ENCODE data around the gene CCNL2.
A peak's percentile ranks its signal among the peaks of the same experiment; 100 is the strongest.
"Not testable (repeated sequence)": the region's sequence is repeated elsewhere in the genome, so short reads cannot be mapped to it uniquely, and the experiment has no call there.

CCNL2 gene

DNA sequence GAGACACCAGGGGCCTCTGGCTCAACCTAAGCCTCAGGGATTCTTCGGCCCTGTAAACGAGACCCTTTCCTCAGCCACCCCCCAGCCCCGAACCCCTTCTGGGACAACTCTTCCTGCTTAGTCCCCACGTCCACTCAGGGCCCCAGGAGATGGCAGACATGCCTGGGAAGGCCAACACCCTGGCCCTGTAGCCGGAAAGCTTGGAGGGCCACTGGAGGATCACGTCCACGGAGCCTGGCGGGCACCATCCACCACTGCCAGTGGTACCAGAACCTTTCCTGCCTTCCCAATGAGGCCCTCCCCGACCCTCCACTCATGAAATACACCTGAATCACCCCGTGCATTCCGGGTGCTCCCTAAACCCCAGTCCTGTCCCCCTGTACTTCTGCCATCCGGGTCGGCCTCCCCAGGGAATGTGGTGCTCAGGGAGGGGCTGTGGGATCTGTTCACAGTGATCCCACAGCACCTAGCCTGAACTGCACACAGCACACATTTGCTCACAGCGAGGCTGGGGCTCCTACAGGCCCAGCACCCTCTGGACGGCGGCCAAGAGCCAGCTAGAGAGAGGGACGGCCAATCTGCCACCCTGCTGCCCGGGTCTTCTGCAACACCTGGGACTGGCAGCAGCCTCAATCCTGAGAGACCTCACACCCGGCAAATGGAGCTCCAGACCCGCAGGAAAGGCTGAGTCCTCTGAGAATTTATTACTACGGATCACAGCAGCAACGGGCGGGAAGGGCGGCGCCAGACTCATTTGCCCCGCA is 25.9 kb downstream of the CCNL2 start:
- DNase-seq (ENCODE audit: low read depth): no peak

DNA sequence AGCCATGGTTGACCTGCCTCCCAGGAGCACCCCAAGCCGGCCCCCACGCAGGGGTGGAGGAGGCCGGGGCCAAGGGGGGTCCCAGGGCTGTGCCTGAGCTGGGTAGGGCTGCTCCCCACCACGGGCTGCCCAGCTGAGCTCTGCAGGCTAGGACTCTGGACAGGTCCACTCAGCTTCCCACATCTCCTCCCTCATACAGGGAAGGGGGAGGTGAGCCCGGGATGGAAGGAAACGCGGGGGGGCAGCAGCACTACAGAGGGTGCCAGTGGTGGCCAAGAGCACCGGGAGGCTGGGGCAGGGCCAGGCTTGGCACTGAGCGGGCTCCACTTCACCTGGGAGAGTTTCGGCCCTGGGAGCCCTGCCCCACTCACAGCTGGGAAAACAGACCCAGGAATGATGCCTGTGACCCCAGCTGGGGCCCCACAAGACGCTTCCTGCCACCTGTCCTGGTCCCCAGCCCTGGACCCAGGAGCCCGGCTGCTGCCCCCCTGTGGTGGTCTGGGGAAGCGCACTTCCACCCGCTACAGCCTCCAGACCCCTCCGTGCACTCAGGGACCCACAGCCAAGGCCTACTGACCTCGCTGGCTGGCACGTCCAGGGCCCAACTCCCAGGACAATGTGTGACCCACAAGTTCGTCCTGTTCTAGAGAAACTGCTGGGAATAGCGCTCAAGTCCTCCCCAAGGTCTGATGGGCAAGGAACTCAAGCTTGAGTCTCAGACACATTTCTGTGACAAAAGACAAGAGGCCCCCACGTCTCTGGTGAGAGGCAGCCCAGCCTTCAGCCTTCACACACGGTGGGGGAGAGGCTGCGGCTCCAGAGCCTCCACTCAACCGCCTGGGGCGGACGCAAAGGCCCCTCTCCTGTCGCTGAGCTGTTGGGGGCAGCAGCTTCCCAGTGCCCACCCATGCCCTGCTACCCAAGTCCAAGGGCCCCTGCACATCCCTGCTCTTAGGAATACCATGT is 27.1 kb downstream of the CCNL2 start:
- peak; percentile 74 for DNase-seq (ENCODE audit: low read depth)

GRCh38 chr1:1371364-1371745 is 27.8 kb downstream of the CCNL2 start:
- no peak for DNase-seq (ENCODE audit: low read depth)

DNA sequence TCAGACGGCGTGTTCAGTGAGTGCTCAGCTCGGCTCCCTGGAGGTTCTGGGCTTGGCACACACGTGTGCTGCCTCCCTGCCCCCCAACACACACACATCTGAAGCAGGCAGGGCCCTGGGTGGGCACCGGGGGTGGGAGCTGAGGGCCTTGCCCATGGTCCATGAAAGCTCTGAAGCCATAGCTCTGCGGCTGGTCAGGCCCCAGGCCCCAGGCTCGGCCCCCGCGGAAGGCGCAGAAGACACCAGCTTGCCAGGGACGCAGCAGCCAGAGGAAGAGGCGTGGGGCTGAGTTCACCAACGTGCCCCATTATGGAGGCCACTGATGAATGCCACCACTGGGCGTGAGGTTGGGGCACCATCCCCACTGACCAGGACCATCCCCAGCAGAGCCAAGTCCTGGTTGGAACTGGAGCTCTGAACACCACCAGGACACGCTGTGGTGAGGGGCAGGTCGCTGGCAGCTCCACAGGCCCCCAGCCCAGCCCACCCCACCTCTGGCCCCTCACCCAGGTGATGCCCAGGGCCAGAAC is 28.3 kb downstream of the CCNL2 start:
- no peak for DNase-seq (ENCODE audit: low read depth)

DNA sequence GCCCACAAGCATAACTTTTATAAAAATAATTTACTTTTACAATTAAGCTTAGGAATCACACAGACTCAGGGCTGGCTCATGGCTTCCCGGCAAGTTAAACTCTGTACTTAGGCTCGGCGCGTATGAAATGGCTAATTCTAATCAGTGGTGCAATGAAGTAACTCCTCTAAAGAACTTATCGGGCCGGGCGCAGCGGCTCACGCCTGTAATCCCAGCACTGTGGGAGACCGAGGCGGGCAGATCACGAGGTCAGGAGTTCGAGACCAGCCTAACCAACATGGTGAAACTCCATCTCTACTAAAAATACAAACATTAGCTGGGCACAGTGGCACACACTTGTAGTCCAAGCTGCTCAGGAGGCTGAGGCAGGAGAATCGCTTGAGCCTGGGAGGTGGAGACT is 29.0 kb downstream of the CCNL2 start:
- not testable (repeated sequence) for DNase-seq (ENCODE audit: low read depth)

DNA sequence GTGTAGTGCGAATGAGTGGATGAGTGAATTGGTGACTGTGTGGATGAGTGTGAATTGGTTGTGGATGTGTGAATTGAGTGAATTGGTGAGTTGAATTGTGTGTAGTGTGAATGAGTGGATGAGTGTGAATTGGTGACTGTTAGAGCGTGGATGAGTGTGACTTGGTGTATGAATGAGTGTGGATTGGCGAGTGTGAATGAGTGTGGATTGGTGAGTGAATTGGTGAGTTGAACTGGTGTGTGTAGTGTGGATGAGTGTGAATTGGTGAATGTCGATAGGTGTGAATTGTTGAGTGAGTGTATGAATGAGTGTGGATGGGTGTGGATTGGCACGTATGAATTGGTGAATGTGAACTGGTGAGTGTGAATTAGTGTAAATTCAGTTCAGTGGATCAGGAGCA is 31.8 kb downstream of the CCNL2 start:
- DNase-seq (ENCODE audit: low read depth): no peak

GRCh38 chr1:1366699-1367066 is 32.5 kb downstream of the CCNL2 start:
- DNase-seq (ENCODE audit: low read depth): no peak

GRCh38 chr1:1365875-1366698 is 33.0 kb downstream of the CCNL2 start:
- no peak for DNase-seq (ENCODE audit: low read depth)

GRCh38 chr1:1364266-1364665 is 34.9 kb downstream of the CCNL2 start:
- no peak for DNase-seq (ENCODE audit: low read depth)

GRCh38 chr1:1361982-1362423 is 37.1 kb downstream of the CCNL2 start:
- no peak for DNase-seq (ENCODE audit: low read depth)

DNA sequence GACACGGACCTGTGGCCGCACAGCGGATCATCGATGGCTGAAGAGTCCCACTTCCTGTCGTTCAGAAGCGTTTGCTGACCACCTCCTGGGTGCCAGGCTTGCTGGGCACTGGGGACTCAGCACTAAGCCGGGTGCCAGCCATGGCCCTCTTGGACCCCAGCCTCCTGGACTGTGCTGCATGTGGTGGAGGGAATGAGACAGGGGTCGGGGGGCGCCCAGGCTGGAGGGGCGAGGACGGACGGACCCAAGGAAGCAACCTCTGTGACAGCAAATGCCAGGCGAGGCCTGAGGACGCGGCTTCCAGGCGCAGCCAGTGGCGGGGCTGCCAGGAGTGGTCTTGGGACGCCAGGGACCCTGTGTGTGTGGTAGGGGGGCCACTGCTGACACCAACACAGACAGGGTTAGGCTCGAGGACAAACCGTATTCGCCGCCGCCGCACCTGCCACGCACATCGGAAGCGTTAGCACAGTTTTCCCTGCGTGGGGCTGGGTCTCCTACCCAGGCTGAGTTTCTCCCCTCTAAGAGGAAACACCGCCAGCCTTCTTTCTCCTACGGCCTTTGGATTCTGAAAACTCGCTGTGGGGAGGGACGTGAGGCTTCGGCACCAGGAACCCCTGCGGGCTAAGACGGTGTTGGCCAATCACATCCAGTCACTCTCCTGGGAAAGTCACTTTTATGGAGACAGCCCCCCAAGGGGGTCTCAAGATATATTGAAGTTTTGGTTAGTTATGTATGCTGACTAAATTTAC is 37.7 kb downstream of the CCNL2 start:
- DNase-seq (ENCODE audit: low read depth): no peak

GRCh38 chr1:1360506-1361169 is 38.5 kb downstream of the CCNL2 start:
- no peak for DNase-seq (ENCODE audit: low read depth)

DNA sequence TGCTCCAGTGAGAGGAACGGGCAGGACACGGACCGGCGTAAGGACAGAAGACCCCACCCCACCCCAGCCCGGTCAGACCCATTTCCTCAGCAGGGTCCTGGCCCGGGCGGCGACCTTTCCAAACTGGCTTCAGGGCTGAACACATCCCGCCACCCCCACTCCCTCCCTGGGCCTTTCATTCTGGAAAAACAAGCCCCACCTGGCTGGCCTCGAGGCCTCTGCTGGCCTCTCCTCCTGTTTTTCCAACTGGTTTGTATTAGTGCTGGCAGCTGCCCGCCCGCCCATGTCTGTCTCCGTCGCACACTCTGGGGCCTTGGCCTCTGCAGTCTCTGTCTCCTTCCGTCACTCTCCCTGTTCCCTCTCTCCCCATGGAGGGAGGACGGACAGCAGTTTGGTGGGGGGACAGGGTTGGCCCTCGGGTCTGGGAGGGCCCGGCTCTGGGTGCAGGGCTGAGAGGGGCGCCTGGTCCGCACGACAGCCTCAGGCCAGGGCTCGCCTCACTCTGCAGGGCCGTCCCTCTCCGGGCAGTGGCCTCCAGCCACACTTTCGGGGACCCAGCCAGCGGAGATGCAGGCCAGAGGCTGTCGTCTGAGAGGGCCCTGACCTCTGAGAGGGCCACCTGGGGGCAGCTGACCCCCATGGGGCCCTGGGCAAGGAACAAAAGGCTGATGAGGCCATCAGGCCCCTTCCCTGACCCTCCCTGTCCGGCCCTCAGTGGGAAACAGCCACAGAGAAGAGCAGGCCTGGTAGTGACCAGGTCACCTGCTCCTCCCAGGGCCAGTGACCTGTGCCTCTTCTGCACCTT is 39.3 kb downstream of the CCNL2 start:
- no peak for DNase-seq (ENCODE audit: low read depth)

- no peak for DNase-seq (ENCODE audit: low read depth)
Measured at GRCh38 chr1:1359308-1359663, 39.8 kb downstream of the CCNL2 start.

GRCh38 chr1:1358433-1359271 is 40.5 kb downstream of the CCNL2 start, which contains the start of gene MXRA8:
TSS of gene MXRA8 (minus strand) at chr1:1358555. CDS start at chr1:1358504, 51 bp downstream.
- DNase-seq (ENCODE audit: low read depth): no peak

- DNase-seq (ENCODE audit: low read depth): no peak
Measured at GRCh38 chr1:1357871-1358432, 41.2 kb downstream of the CCNL2 start.

- no peak for DNase-seq (ENCODE audit: low read depth)
Measured at GRCh38 chr1:1356796-1357401, 42.2 kb downstream of the CCNL2 start.

DNA sequence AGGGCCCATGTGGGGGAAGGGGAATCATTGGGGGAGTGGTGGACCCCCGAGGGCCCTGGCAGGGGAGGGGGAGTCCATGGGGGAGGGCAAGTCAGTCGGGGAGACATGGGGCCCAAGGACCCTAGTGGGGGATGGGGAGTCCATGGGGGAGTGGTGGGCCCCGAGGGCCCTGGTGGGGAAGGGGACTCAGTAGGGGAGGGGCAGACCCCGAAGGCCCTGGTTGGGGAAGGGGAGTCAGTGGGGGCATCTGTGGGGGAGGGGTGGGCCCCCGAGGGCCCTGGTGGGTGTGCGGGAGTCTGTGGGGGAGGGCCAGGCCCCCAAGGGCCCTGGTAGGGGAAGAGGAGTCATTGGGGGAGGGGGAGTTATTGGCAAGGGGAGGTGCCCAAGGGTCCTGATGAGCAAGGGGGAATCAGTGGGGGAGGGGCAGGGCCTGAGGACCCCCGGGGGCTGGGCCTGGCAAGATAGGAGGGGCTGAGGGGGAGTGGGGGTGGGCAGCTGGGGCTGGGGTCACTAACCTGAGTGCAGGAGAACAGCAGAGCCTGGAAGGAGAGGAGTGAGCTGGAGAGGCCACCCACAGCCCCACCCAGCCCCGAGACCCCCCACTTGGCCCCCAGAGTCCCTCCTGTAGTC is 42.9 kb downstream of the CCNL2 start:
- no peak for DNase-seq (ENCODE audit: low read depth)
